DMS 273 (cell line): ENCODE measurements around the gene KIAA1671.
"Not testable (repeated sequence)": the region's sequence is repeated elsewhere in the genome, so short reads cannot be mapped to it uniquely, and the experiment has no call there.

Source experiments
- DNase-seq: peaks from one replicate; lab custom pipeline; 2025; ENCODE audit not compliant: unreplicated experiment; lab: John Stamatoyannopoulos, UW

Gene KIAA1671

DNA sequence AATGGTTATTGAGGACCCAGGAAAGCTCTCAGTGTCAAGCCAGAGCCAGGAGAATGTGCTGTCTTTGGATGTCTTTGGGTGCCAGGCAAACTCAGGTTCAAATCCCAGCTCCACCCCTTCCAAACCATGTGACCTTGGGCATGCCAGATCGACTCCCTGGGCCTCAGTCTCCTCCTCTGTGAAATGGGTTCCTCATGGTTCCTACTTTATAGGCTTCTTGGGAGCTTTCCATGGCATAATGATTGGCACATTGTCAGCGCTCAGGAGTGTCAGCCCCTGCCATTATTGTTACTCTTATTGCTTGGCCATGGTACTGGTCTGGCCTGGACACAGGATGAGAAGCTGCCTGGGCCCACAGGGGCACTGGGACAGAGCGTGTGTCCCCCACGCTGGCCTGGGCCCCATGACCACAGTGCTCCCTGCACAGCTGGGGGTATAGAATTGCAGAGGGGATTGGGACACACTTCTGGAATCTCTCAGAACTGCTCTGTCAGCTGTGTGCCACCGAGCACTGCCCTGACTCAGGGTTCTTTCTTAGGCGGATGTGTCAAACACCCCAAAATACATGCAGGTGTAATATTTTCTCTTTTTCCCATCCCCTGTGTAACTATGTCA, 209.5 kb downstream of the KIAA1671 start:
- no peak for DNase-seq

DNA sequence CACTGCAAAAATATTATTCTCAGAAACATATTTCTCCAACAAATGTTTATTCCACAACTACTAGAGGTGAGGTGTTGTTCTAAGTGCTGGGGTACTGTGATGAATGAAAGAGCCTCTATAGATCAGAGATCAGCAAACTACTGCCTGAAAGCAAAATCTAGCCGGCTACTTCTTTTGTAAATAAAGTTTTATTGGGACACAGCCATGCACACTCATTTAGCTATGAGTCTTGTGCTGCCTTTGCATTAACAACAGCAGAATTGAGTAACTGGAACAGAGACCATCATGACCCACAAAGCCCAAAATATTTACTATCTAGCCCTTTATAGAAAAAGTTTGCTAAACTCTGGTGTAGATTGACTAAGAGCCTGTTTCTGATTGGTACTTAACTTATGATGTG, 210.0 kb downstream of the KIAA1671 start:
- DNase-seq: no peak

DNA sequence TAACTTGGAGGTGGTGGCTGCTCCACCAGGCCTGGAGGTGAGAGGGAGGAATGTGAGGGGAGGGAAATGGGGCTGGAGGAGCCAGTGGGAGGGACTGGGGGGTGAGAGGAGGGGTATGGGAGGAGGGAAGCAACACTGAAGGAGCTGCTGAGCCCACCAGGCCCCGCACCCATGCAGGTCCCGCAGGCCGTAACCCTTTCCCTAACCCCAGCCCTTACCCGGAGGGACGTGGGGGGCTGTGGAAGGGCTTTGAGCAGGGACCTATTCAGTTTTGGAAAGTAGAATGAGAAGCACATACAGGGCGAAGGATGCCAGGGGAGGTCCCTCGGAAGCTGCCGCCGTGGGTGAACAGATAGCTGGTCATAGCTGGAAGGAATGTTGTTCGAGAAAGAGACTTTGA, 213.3 kb downstream of the KIAA1671 start:
- DNase-seq: no peak

DNA sequence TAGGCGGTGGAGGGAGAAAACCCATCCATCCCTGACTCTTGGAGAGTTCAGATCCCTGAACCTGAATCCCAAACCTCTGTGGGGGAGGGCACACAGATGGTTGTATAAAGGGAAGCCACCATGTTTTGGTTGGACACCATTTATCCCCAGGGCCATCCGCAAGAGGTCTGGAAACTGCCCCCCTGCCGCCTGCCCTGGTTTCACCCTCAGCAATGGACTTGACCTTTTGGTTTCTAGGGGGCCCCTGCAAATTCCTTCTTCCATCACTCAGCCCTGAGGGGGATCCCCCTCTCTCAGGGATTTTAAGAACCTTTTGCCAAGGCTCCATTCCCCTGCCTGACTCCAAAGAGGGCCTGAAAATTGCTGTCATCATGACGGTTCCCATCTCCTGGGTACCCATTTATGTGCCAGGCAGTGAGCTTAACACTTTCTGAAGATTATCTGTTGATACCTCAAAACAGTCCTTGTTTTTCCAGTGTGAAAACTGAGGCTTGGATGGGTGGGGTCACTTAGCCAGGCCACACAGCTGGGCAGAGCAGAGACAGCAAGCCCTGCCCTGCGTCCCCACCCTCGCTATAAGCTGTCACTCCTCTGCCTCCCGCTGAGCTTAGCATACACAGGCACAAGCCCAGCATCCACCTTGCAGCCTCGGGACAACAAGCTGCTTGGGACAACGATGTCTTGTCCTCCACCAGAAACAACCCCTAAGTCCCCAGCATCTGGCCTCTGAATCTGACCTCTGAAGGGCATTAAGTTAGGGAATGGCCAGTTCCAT, 213.9 kb downstream of the KIAA1671 start:
- no peak for DNase-seq

DNA sequence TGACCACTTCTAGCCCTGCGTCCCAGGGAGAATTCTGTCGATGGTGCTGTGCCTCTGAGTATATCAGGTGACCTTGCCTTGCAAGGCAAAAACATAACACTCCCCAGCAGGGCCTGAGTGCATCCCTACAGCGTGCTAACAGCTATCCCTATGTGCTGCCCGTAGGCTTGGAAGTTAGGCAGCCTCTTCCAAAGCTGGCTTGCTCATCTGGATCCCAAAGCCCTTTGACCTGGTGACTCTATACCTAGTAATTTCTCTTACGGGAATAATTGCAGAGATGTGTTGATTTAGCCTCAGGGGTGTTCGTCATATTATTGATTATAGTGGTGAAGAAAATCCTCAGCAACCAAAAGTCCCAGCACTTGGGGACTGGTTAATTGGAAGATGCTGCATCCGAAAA, 214.6 kb downstream of the KIAA1671 start:
- no peak for DNase-seq

DNA sequence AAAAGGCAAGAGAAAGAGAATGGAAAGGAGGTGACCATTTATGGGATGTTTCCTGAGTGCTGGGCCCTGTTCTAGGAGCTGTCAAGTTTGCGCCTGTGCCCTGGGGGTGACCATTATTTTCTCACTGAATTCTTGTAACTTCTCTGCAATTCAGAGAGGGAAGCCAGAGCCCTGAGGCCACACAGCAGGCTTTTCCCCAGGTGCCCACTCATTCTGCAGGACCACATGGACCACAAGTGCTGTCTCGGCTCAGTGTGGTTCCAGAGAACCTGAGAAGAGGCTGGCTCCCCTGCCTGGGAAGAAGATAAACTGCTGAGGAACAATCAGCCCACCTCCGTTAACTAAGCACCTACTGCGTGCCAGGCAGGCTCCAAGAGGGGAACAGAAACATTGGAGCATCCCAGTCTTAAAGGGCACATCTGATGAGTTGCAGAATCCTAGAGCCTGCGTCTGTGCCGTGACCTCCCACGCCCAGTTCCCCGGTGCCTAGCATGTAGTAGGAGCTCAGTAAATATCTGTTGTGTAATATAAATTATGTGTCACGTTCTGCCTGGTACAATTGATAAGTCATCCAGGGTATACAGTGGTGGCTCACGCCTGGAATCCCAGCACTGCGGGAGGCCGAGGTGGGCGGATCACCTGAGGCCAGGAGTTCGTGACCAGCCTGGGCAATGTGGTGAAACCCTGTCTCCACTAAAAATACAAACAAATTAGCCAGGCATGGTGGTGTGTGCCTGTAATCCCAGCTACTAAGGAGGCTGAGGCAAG, 215.5 kb downstream of the KIAA1671 start:
- no peak for DNase-seq

DNA sequence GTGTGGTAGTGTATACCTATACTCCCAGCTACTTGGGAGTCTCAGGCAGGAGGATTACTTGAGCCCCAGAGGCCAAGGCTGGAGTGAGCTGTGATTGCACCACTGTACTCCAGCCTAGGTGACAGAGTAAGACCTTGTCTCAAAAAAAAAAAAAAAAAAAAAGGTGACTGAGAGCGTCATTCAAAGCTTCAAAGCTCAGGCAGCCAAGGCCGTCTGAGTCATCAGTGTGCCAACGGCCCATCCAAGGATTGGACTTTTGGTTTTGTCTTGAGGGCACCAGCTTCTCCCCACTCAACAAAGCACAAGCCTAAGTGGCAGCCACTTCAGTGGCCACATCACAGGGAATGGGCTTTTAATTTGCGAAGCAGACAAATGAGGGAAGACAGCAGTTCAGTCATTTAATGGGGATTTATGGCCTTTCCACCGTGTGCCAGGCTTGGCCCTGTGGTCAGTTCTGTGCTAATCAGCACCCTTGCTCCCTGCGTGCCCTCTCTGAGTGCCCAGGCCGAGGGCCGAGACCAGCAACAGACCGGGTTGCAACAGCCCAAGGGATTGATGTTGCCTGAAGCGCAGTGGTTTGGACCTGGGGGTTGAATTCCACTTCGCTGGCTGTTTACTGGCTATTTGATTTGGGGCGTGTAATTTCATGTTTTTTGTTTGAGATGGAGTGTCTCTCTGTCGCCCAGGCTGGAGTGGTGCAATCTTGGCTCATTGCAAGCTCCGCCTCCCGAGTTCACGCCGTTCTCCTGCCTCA, 216.9 kb downstream of the KIAA1671 start:
- no peak for DNase-seq

DNA sequence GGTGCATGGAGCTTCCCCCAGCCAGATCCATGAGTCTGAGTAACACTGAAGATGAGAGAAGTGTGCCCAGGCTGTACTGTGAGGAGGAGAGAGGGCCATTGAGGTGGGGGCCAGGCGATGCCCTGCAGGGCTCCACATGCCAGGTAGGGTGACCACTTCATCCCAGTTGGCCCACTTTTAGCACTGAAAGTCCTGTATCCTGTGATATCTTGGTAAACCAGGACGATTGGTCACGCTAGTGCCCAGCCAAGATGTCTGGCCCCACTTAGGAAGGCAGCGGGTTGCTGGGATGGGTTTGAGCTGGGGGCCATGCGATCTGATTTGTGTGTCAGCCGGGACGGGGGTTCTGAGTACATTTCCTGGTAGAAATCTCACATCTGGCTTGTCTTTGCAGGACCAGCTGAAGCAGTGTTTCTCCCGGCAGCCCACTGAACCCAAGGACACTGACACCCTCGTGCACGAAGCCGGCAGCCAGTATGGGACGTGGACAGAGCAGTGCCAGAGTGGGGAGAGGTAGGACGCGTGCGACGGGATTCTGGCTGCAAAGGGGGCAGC, 218.0 kb downstream of the KIAA1671 start:
- DNase-seq: no peak

DNA sequence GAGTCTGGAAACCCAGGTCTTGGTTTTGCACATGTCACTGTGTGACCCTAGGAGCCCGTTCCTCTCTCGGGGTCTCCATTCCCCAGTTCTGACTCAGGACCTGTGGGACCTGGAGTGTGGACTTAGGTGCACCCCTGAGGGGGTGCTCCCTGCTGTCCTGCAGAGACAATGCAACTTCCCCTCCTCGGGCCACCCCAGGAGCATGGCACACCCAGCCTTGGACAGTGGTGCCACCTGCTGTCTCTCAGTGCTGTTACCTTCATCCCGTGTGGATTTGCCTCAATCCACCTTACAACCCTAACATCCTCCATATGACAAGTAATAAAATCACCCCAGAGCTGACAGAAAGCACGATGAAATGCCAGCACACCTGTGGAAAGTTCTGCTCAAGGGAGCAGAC, 219.6 kb downstream of the KIAA1671 start:
- DNase-seq: peak; percentile 33

DNA sequence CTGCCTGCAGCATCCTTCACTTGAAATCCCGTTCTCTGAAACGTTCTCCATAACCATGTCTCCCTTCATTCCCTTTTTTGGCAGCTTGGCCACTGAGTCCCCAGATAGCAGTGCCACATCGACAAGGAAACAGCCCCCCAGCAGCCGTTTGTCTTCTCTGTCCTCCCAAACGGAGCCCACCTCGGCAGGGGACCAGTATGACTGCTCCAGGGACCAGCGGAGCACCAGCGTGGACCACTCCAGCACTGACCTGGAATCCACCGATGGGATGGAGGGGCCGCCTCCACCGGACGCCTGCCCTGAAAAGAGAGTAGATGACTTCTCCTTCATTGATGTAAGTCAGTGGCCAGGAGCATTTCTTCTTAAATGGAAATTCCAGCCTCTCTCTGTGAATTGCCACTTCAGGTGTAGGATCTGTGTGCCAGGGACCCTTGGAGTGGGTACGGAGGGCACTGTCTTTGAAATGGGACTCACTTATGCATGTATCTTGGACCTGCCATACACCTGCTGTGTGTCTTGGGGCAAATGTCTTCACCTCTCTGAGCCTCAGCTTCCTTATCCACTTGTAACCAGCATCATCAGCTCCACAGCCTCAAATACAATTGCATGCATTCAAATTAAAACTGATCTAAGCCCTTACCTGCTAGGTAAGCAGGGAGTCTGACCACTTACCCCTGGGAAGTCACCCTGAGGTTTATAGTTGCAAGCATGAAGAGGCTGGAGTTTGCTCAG, 221.8 kb downstream of the KIAA1671 start:
- no peak for DNase-seq

DNA sequence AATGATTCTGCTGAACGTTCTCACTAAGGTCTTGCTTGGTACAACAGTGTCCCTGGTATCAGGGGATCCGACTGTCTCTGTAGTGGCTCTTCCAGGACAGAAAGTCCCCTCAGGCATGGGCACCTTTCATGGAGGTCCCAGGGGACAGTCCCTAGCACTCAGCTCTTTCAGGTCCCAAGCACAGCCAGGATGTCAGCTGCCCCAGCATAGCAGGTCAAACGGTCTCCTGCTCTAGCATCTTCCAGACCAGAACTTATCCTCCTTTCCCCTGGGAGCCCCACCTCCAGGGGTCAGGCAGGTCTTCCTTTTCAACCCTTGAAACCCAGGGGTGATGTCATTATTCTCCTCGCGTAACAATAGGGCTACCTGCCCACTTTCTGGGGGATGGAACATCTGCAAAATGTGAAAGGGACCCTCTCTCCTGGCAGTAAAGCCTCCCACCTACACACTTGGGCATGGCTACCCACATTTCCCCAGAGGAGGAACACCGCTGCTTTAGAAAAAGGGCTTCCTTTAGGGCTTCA, 222.4 kb downstream of the KIAA1671 start:
- no peak for DNase-seq

DNA sequence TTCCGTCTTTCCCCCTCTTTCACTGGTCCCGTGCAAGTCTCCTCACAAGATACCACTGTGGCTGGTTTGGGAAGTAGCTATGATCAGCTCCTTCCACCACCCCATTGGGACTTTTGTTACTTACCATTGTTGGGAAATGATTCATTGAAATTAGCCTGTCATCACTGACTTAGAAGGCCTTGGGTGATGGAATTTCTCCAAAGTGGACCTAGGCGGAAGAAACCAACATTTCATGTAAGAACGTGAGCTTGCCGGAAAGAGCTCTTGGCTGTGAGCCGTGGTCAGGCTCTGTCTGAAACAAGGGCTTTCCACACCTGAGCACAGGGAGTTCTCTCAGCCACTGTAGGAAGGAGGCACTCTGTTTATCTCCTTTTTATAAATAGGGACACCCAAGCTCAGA, 223.7 kb downstream of the KIAA1671 start:
- no peak for DNase-seq

DNA sequence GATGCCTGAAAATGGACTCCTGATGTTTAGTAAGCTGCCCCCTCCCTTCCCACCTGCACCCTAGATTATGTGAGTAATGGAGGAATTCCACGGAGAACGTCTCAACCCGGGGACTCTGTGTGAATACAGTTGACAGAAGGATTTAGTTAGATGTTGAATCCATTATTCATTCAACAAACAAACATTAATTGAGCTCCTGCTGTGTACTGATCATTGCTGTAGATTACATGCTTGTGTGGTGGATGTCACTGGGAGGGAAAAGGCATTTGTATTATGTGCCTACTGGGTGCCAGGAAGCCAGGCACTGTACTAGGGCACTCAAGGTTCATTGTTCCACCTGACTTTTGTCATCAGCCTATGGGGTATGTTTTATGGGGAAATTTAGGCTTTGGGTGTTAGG, 224.3 kb downstream of the KIAA1671 start:
- no peak for DNase-seq

DNA sequence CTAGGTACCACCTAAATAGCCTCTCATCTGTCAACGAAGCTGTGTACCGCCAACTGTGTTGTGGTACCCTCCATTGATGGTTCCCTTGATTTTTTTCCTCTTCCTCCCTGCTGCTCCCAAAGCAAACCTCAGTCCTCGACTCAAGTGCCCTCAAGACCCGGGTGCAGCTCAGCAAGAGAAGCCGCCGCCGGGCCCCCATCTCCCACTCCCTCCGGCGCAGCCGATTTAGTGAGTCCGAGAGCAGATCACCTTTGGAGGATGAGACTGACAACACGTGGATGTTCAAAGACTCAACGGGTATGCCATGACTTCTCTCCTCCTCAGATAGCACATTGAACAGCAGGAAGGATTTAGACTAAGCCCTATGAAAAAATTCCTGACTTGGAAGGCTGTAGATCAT, 224.7 kb downstream of the KIAA1671 start:
- DNase-seq: no peak

DNA sequence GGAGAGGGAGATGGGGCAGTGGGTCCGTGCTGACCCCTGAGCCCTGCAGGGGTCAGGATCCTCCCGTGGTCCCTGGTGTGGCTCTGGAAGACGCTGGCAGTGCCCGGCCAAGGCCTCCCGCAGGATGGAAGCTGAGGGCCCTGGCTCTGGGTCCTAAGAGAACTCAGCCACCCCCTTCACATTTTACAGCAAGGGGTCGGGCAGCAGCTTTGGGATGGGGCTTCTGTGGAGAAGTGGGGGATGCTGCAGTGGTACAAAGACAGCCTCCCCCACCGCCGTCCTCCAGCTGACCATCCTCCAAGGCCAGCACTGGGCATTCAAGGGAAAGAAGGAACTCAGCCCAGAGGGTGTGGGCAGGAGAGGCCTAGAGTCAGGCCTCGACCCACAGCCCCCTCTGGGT, 225.4 kb downstream of the KIAA1671 start:
- no peak for DNase-seq

DNA sequence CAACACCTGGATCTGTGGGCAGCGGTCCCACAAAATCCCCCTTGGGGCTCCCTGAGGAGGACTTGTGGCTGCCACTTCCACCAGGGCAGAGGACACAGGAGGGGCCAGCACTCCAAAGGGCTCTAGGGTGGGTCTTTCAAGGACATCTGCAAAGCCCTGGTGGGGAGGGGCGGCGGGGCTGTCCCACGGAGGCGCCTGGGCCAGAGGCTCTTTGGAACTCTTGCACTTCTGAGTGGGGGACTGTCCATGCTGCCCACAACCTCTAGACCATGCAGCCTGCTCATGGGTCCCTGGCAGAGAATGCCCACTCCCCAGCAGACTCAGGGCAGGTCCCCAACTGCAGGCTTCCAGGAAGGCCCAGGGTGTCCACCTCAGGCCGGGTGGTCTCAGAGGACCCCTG, 225.8 kb downstream of the KIAA1671 start:
- DNase-seq: not testable (repeated sequence)

DNA sequence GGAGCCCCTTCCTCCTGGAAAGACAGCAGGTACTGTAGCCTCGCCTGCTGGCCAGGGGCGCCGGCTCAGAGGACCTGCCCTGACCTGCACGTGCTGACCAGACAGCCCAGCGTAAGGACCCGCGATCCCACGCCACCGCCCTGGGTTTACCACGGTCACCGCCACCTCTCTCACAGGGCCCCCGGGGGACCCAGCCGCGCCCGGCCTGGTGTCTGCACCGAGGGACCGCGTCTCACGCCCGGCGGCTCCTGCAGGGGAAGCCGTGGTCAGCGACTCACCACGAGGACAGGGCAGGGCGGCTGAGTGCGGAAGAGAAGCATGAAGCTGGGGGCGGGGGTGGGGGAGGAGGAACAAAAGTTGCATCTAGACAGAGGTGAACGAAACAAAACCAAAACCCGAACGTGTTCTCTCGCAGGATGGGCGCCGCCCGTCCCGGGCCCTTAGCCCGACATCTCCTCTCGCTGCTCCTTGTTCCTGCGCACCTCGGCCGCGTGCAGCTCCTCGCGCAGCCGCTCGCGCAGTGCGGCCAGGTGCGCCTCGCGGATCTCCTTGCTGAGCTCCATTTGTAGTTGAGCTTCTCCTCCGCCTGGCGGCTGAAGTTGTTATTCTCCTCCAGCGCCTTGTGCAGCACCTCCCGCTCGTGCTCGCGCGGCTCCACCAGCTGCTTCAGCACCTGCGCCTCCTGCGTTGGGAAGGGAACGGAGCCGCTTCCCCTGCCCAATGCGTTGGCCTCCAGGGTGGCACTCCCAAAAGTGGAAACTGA, 226.5 kb downstream of the KIAA1671 start:
- not testable (repeated sequence) for DNase-seq

DNA sequence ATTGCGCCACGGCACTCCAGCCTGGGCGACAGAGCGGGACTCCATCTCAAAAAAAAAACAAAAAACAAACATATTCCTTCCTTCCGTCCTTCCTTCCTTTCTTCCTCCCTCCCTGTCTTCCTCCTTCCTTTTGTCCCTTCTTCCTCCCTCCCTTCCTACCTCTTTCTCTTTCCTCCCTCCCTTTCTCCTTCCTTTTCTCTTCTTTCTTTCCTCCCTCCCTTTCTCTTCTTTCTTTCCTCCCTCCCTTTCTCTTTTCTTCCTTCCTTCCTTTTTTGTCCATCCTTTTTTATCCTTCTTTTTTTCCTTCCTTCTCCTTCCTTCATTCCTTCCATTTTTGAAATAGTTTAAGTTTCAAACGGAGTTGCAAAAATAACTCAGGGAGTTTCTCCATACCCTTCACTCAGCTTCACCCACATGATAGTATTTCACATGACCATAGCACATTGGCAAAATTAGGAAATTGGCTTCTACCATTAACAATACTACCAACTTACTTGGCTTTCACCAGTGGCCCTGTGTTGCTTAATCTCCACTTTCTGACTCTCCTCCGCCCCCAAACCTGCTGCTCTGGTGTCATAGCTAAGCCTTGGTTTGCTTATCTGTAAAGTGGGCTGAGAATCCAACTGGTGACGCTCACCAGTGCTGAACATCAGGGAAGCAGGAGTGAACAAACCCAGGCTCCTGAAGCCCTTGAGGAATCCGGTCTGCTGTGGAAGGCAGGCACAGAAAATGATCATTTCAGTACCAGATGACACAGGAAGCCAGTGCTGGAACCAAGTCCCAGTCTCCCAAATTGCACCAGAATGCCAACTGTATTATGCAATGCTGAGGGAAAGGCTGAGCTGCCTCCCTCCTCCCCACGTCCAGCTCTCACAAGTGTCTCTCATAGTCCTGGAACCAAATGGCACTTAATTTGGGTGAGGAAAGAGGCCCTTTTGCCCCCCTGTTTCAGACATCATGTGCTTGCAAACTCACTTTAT, 229.9 kb downstream of the KIAA1671 start:
- no peak for DNase-seq
